Liver (tissue), 9 donors: ENCODE data around the gene UQCRC2. TPM values are rescaled to one million over a fixed set of nuclear protein-coding genes. Genes with fewer than 3 reads are reported as not detected.

Experiments
- DNase-seq: peaks from one replicate; pipeline ENCODE4 v3.0.0-alpha.2; 2017; ENCODE audit warnings: low spot score
- H3K27ac ChIP-seq, 2 donors: one replicate each; pipeline ENCODE4 v1.7.0; 2013; ENCODE audit warnings: inconsistent platforms in 2 of 2, low read length in 2 of 2, control low read depth in 1 of 2, low read depth in 1 of 2, mild to moderate bottlenecking in 1 of 2
- H3K27me3 ChIP-seq, 4 donors: one replicate each; pipeline versions ENCODE4 v1.6.1 to v1.7.0; 2013; ENCODE audit warnings: low read length in 3 of 4, inconsistent platforms in 1 of 4, mild to moderate bottlenecking in 1 of 4, moderate library complexity in 1 of 4; ENCODE audit not compliant: control insufficient read depth in 4 of 4, insufficient read depth in 4 of 4
- H3K36me3 ChIP-seq, 4 donors: one replicate each; pipeline versions ENCODE4 v1.6.1 to v1.7.0; 2013; ENCODE audit warnings: low read length in 3 of 4, mild to moderate bottlenecking in 3 of 4, low read depth in 1 of 4, moderate library complexity in 1 of 4; ENCODE audit not compliant: control insufficient read depth in 4 of 4, insufficient read depth in 3 of 4
- H3K4me1 ChIP-seq, 4 donors: one replicate each; pipeline versions ENCODE4 v1.6.1 to v1.7.0; 2013; ENCODE audit warnings: low read length in 3 of 4, mild to moderate bottlenecking in 3 of 4, moderate library complexity in 1 of 4; ENCODE audit not compliant: control insufficient read depth in 4 of 4, insufficient read depth in 4 of 4
- H3K4me3 ChIP-seq, 3 donors: one replicate each; pipeline versions ENCODE4 v1.6.1 to v1.7.0; 2013; ENCODE audit warnings: low read length in 3 of 3, control low read depth in 1 of 3, low read depth in 1 of 3, mild to moderate bottlenecking in 1 of 3
- H3K9ac ChIP-seq, 2 donors: one replicate each; pipeline ENCODE4 v1.7.0; 2013; ENCODE audit warnings: low read length in 2 of 2, mild to moderate bottlenecking in 2 of 2, moderate library complexity in 2 of 2, control low read depth in 1 of 2, low read depth in 1 of 2
- H3K9me3 ChIP-seq, 4 donors: one replicate each; pipeline versions ENCODE4 v1.6.1 to v1.7.0; 2013; ENCODE audit warnings: low read length in 3 of 4; ENCODE audit not compliant: control insufficient read depth in 4 of 4
- ATF3 ChIP-seq: IDR thresholded peaks from 2 replicates; pipeline ENCODE4 v1.6.1; 2016; ENCODE audit warnings: antibody characterized with exemption
- CTCF ChIP-seq: fragments of 150-350 bp; IDR thresholded peaks from 2 replicates; pipeline ENCODE4 v1.5.1; 2017; ENCODE audit warnings: improper control_type of control experiment, low read depth, low read length; ENCODE audit not compliant: missing input control
- EGR1 ChIP-seq, 2 donors: IDR thresholded peaks; 2 replicates each; pipeline ENCODE4 v1.6.1; 2016 to 2018; ENCODE audit warnings: antibody characterized with exemption in 2 of 2, low read depth in 2 of 2
- FOXA1 ChIP-seq: IDR thresholded peaks from 2 replicates; pipeline ENCODE4 v1.6.1; 2016; ENCODE audit warnings: antibody characterized with exemption
- FOXA2 ChIP-seq: IDR thresholded peaks from 2 replicates; pipeline ENCODE4 v1.6.1; 2016; ENCODE audit warnings: antibody characterized with exemption
- GABPA ChIP-seq, 2 donors: IDR thresholded peaks in 1 of 2; conservative IDR thresholded peaks in 1 of 2; 2 replicates each; pipeline ENCODE4 v1.6.1; 2016; ENCODE audit warnings: antibody characterized with exemption in 2 of 2, mild to moderate bottlenecking in 1 of 2, moderate library complexity in 1 of 2
- HNF4A ChIP-seq, 2 donors: conservative IDR thresholded peaks; 2 replicates each; pipeline ENCODE4 v1.6.1; 2016; ENCODE audit warnings: antibody characterized with exemption in 2 of 2, mild to moderate bottlenecking in 2 of 2
- HNF4G ChIP-seq: IDR thresholded peaks from 2 replicates; pipeline ENCODE4 v1.6.1; 2016; ENCODE audit warnings: antibody characterized with exemption
- JUND ChIP-seq, 2 donors: IDR thresholded peaks; 2 replicates each; pipeline ENCODE4 v1.6.1; 2016; ENCODE audit warnings: antibody characterized with exemption in 2 of 2
- MAX ChIP-seq: IDR thresholded peaks from 2 replicates; pipeline ENCODE4 v1.6.1; 2016; ENCODE audit warnings: antibody characterized with exemption
- NR2F2 ChIP-seq: IDR thresholded peaks from 2 replicates; pipeline ENCODE4 v1.6.1; 2016; ENCODE audit warnings: antibody characterized with exemption
- RAD21 ChIP-seq, 2 donors: IDR thresholded peaks; 2 replicates each; pipeline ENCODE4 v1.6.1; 2016; ENCODE audit warnings: antibody characterized with exemption in 2 of 2, mild to moderate bottlenecking in 2 of 2
- REST ChIP-seq: IDR thresholded peaks from 2 replicates; pipeline ENCODE4 v1.6.1; 2016; ENCODE audit warnings: antibody characterized with exemption, mild to moderate bottlenecking
- RXRA ChIP-seq, 2 donors: IDR thresholded peaks; 2 replicates each; pipeline ENCODE4 v1.6.1; 2017 to 2018; ENCODE audit warnings: antibody characterized with exemption in 2 of 2, mild to moderate bottlenecking in 1 of 2
- SP1 ChIP-seq: IDR thresholded peaks from 2 replicates; pipeline ENCODE4 v1.6.1; 2018; ENCODE audit warnings: antibody characterized with exemption, mild to moderate bottlenecking
- TAF1 ChIP-seq: conservative IDR thresholded peaks from 2 replicates; pipeline ENCODE4 v1.6.1; 2016; ENCODE audit warnings: antibody characterized with exemption, mild to moderate bottlenecking
- YY1 ChIP-seq: IDR thresholded peaks from 2 replicates; pipeline ENCODE4 v1.6.1; 2016; ENCODE audit warnings: antibody characterized with exemption, mild to moderate bottlenecking
- ZBTB33 ChIP-seq: IDR thresholded peaks from 2 replicates; pipeline ENCODE4 v1.6.1; 2016; ENCODE audit warnings: antibody characterized with exemption
- WGBS: extraction: QIAGEN DNeasy Blood & Tissue Kit; methylation state at CpG from one replicate; pipeline ENCODE4 v1.1.7; 2013; 5-methylcytosine and 5-hydroxymethylcytosine counted together
- polyA plus RNA-seq, 2 donors: library from polyadenylated mRNA; stranded (reverse) in 1 of 2; unstranded in 1 of 2; fragments of 200-250 nt in 1 of 2; fragments of >200 nt in 1 of 2; fragmentation: Nextera tagmentation in 1 of 2; extraction: Ambion mirVana in 1 of 2; gene quantifications; one replicate each; pipeline versions ENCODE4 v1.2.1 to v1.2.3, GENCODE V29; 2013 to 2015
- total RNA-seq, 2 donors: library from RNA; depleted of rRNA; stranded (reverse); fragments of >200 nt; gene quantifications; one replicate each; pipeline ENCODE4 v1.2.3, GENCODE V29; 2014
- donor health status: healthy.
- donor health status: healthy.
- donor health status: healthy.
- donor health status: healthy.
- donor health status: healthy.

UQCRC2 gene
- total and polyA plus RNA-seq, 4 donors = 88.8 to 164 (median 140) TPM

- Histone ChIP-seq H3K27ac (no peak overlapping the region), H3K36me3 (peaks cover 0 to 1% (median 0%) of the 10 kb centered on the region in 4 donors), H3K27me3 (no peaks in the 10 kb centered on the region), H3K9me3 (no peaks in the 10 kb centered on the region), H3K4me1 (peaks cover 0 to 12% (median 10%) of the 10 kb centered on the region in 4 donors), H3K4me3 (no peak overlapping the region), H3K9ac (no peak overlapping the region)
- no peak for DNase-seq
- WGBS = 84% methylated on average over 4 of the region's 4 CpGs
- TF ChIP-seq FOXA1 = no peak
- TF ChIP-seq GABPA (IDR thresholded peaks at IDR 0.05 in 1 of 2, conservative IDR thresholded peaks at IDR 0.05 in 1 of 2) = no peak
- no peak for TF ChIP-seq TAF1
- no peak for TF ChIP-seq YY1
- no peak for TF ChIP-seq REST
- TF ChIP-seq HNF4G = no peak
- no peak for TF ChIP-seq ZBTB33
- no peak for TF ChIP-seq EGR1 (IDR thresholded peaks at IDR 0.05; ENCODE audit: low read depth in 2 of 2)
- no peak for TF ChIP-seq RAD21 (IDR thresholded peaks at IDR 0.05)
- TF ChIP-seq RXRA (IDR thresholded peaks at IDR 0.05) = no peak
- TF ChIP-seq SP1 = no peak
Measured at GRCh38 chr16:22003195-22003594, 50.0 kb downstream of the UQCRC2 start.

GRCh38 chr16:22004341-22004740 is 51.2 kb downstream of the UQCRC2 start:
- Histone ChIP-seq H3K27ac (no peak overlapping the region), H3K9me3 (no peaks in the 10 kb centered on the region), H3K4me3 (no peak overlapping the region), H3K4me1 (peaks cover 6 to 21% (median 13%) of the 10 kb centered on the region in 4 donors), H3K36me3 (peaks cover 0 to 1% (median 0%) of the 10 kb centered on the region in 4 donors), H3K9ac (no peak overlapping the region), H3K27me3 (no peaks in the 10 kb centered on the region)
- DNase-seq = no peak
- TF ChIP-seq NR2F2 = no peak
- no peak for TF ChIP-seq TAF1
- no peak for TF ChIP-seq FOXA2
- no peak for TF ChIP-seq HNF4A (conservative IDR thresholded peaks at IDR 0.05)
- TF ChIP-seq FOXA1 = no peak
- TF ChIP-seq HNF4G = no peak
- TF ChIP-seq REST = no peak
- no peak for TF ChIP-seq MAX
- no peak for TF ChIP-seq CTCF
- TF ChIP-seq SP1 = no peak
- no peak for TF ChIP-seq RAD21 (IDR thresholded peaks at IDR 0.05)
- no peak for TF ChIP-seq YY1
- no peak for TF ChIP-seq GABPA (IDR thresholded peaks at IDR 0.05 in 1 of 2, conservative IDR thresholded peaks at IDR 0.05 in 1 of 2)
- no peak for TF ChIP-seq EGR1 (IDR thresholded peaks at IDR 0.05; ENCODE audit: low read depth in 2 of 2)
- no peak for TF ChIP-seq ZBTB33
- TF ChIP-seq JUND (IDR thresholded peaks at IDR 0.05) = no peak
- TF ChIP-seq RXRA (IDR thresholded peaks at IDR 0.05) = no peak
- no peak for TF ChIP-seq ATF3
- 58% methylated on average over 3 of the region's 3 CpGs for whole genome bisulfite sequencing
